Gastrocnemius medialis (tissue), 4 donors: ENCODE results near the gene JSRP1.

Source experiments
- POLR2A ChIP-seq, 2 donors: fragments of 450-650 bp; IDR thresholded peaks; one replicate each; pipeline ENCODE4 v1.6.1; 2017; ENCODE audit warnings: antibody characterized with exemption in 2 of 2, mild to moderate bottlenecking in 2 of 2, moderate library complexity in 2 of 2
- TF ChIP-seq, protein P1 (sequence below), 5 experiments: fragments of 450-650 bp in 3 of 5; fragments of 200-600 bp in 2 of 5; sonication (generic) in 2 of 5; IDR thresholded peaks in 4 of 5; conservative IDR thresholded peaks in 1 of 5; 1 replicate in 4 of 5; 2 replicates in 1 of 5; pipeline ENCODE4 v1.5.1; 2016 to 2019; ENCODE audit warnings: antibody characterized with exemption in 5 of 5, mild to moderate bottlenecking in 3 of 5, moderate library complexity in 3 of 5

DNA sequence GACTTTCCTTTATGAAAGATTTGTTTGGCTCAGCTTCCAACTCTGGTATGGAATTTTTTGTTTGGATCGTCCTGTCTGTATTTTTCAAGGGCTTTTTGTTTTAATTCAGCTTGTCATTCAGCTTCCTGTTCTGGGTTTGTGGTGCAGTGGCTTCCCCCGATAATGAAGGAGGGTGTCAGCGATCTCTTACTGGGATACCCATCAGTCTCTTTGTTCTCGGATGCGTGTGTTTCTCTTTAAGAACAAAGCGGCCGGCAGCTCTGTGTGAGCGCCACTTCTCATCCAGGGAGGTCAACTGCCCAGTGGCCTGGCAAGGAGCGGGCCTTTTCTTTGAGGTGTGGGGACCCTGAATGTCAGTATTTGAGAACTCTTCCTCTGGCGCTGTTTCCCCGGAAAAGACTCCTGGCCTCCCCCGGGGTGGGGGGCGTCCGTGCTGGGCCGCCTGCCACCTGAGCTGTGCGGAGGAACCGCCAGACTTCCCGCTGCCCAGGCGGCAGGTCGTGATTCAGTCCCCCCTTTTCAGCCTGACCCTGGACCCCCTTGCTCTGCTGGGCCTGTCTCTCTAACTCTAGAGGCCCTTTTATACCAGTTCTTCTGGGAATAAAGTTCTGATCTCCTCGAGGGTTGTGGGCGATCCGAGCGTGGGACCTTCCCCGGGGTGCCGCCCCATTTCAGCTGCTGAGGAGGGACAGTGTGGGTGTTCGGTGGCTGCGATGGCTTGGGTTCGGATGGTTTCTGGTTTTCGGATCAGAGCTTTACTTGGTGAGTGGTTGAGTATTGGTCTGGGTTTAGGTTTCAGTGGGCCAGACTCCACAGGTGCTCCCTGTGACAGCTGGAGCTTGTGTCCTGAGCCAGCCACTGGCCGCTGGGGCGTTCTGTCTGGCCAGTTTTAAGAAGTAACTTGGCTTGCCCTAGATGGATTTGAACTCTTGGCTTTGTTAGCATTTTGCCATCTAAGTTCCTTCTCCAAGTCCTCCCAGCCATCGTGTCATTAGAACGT, 16.1 kb downstream of the JSRP1 start:
- no peak for TF ChIP-seq POLR2A (IDR thresholded peaks at IDR 0.05)
- TF ChIP-seq, protein P1, sequence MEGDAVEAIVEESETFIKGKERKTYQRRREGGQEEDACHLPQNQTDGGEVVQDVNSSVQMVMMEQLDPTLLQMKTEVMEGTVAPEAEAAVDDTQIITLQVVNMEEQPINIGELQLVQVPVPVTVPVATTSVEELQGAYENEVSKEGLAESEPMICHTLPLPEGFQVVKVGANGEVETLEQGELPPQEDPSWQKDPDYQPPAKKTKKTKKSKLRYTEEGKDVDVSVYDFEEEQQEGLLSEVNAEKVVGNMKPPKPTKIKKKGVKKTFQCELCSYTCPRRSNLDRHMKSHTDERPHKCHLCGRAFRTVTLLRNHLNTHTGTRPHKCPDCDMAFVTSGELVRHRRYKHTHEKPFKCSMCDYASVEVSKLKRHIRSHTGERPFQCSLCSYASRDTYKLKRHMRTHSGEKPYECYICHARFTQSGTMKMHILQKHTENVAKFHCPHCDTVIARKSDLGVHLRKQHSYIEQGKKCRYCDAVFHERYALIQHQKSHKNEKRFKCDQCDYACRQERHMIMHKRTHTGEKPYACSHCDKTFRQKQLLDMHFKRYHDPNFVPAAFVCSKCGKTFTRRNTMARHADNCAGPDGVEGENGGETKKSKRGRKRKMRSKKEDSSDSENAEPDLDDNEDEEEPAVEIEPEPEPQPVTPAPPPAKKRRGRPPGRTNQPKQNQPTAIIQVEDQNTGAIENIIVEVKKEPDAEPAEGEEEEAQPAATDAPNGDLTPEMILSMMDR (IDR thresholded peaks at IDR 0.05 in 4 of 5, conservative IDR thresholded peaks at IDR 0.05 in 1 of 5) = no peak
